Caco-2 (cell line): ENCODE measurements around the gene ASB8. TPM values are rescaled to one million over a fixed set of nuclear protein-coding genes. Genes with fewer than 3 reads are reported as not detected.

Source experiments
- BruUV-seq: library from RNA; stranded (reverse); fragments of 400-500 nt; replicated peaks from 2 replicates; lab custom pipeline; 2021; lab: Mats Ljungman, UMichigan
- CTCF ChIA-PET: fragments of 300-600 bp; sonication (Branson Sonifier 250); formaldehyde crosslinking; loops from one replicate; lab custom pipeline; 2022; ENCODE audit warnings: antibody characterized with exemption; lab: Charles Lee
- POLR2A ChIA-PET: fragments of 300-600 bp; sonication (Branson Sonifier 250); formaldehyde crosslinking; loops from one replicate; lab custom pipeline; 2022; ENCODE audit warnings: antibody characterized with exemption; lab: Charles Lee
- DNase-seq, 2 experiments: peaks; one replicate each; pipeline versions ENCODE4 v3.0.0 to v3.0.0-alpha.2; 2020 to 2022
- H3K27me3 ChIP-seq: replicated peaks from 2 replicates; pipeline ENCODE4 v1.6.0; 2011; ENCODE audit warnings: low read length; ENCODE audit not compliant: control insufficient read depth, insufficient read depth
- H3K36me3 ChIP-seq: 2 replicates; pipeline ENCODE4 v1.5.1; 2011; ENCODE audit warnings: low read length; ENCODE audit not compliant: control insufficient read depth, insufficient read depth
- H3K4me1 ChIP-seq: fragments of 250-450 bp; sonication (Bioruptor Pico); 2 replicates; pipeline ENCODE4 v1.5.1; 2020; ENCODE audit warnings: mild to moderate bottlenecking
- H3K4me3 ChIP-seq: 2 replicates; pipeline ENCODE4 v1.5.1; 2011; ENCODE audit warnings: low read depth, mild to moderate bottlenecking, control low read depth, low read length
- H3K9me3 ChIP-seq: fragments of 250-450 bp; sonication (Bioruptor Pico); 2 replicates; pipeline ENCODE4 v1.5.1; 2020; ENCODE audit warnings: mild to moderate bottlenecking, moderate library complexity
- H3K27ac Mint-ChIP-seq: one replicate; pipeline ENCODE4 v1.8.0; 2022; ENCODE audit warnings: mixed read lengths; ENCODE audit not compliant: unreplicated experiment
- H3K27me3 Mint-ChIP-seq: one replicate; pipeline ENCODE4 v1.8.0; 2022; ENCODE audit warnings: mixed read lengths; ENCODE audit not compliant: insufficient read depth, unreplicated experiment
- H3K36me3 Mint-ChIP-seq: one replicate; pipeline ENCODE4 v1.8.0; 2022; ENCODE audit warnings: mild to moderate bottlenecking, mixed read lengths; ENCODE audit not compliant: insufficient read depth, unreplicated experiment
- H3K4me1 Mint-ChIP-seq: one replicate; pipeline ENCODE4 v1.8.0; 2022; ENCODE audit warnings: low read depth, mixed read lengths; ENCODE audit not compliant: unreplicated experiment
- H3K4me3 Mint-ChIP-seq: one replicate; pipeline ENCODE4 v1.8.0; 2022; ENCODE audit warnings: mild to moderate bottlenecking, moderate library complexity, mixed read lengths; ENCODE audit not compliant: unreplicated experiment
- H3K9me3 Mint-ChIP-seq: one replicate; pipeline ENCODE4 v1.8.0; 2022; ENCODE audit warnings: mixed read lengths; ENCODE audit not compliant: unreplicated experiment
- intact Hi-C: fragments of 100-400 bp; cut with micrococcal nuclease; formaldehyde crosslinking; loops from one replicate; pipeline ENCODE4 v1.10.0; 2022; ENCODE audit not compliant: unreplicated experiment
- total RNA-seq: library from RNA; stranded (reverse); gene quantifications from 2 replicates; pipeline ENCODE4 v1.2.3, GENCODE V29; 2022
- TF ChIP-seq, protein P1 (sequence below), 2 experiments: fragments of 200-600 bp in 1 of 2; IDR thresholded peaks; 1 replicate in 1 of 2; 2 replicates in 1 of 2; pipeline versions ENCODE4 v1.5.1 to v1.8.0; 2011 to 2022; ENCODE audit warnings: antibody characterized with exemption in 1 of 2, control low read depth in 1 of 2, inconsistent platforms in 1 of 2, low read depth in 1 of 2, low read length in 1 of 2, mild to moderate bottlenecking in 1 of 2, moderate library complexity in 1 of 2; ENCODE audit not compliant: insufficient read depth in 1 of 2, severe bottlenecking in 1 of 2, unreplicated experiment in 1 of 2

Gene ASB8
- total RNA-seq, 1 experiment from 2014 or later, result 30.6 TPM

DNA sequence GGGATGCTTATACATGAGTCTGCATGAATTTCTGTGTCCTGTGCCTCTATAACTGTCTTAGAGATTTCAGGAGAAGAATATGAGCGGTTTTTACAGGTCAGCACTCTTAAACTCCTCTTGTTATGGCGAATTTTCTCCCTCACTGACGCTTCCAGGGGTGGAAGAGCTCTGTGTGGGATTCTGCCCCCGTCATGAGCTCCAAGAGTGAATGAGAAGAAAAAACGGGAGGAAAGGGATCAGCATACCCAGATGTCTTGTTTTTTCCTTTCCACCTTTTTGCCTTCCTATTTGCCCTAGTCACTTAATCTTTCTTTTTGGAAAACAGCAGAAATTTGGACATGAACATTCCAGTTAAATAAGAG, 37.5 kb downstream of the ASB8 start:
- Mint-ChIP-seq H3K27me3 (no peaks in the 10 kb centered on the region), H3K27ac (peak overlapping the region; percentile 70), H3K9me3 (no peaks in the 10 kb centered on the region), H3K36me3 (peaks cover 17% of the 10 kb centered on the region), H3K4me3 (peak overlapping the region; percentile 92), H3K4me1 (peaks cover 18% of the 10 kb centered on the region)
- peak overlapping the region; percentile 80 for H3K4me3 ChIP-seq
- intact Hi-C loops, result loop anchor here (1.0 kb wide), 2 partner anchors 14 to 37 kb away; partner anchors contain the start of genes ASB8 and SENP1
- peaks cover 20% of the 10 kb centered on the region for H3K4me1 ChIP-seq
- CTCF ChIA-PET, result interaction anchor here (1.7 to 2.2 kb wide), 4 partner anchors 9 to 38 kb away, joined by 6 to 13 read pairs (median 9); partner anchors contain the start of genes ASB8 and SENP1
- DNase-seq, result no peak
- TSS peak; percentile 47 for BruUV-seq
- TF ChIP-seq, protein P1, sequence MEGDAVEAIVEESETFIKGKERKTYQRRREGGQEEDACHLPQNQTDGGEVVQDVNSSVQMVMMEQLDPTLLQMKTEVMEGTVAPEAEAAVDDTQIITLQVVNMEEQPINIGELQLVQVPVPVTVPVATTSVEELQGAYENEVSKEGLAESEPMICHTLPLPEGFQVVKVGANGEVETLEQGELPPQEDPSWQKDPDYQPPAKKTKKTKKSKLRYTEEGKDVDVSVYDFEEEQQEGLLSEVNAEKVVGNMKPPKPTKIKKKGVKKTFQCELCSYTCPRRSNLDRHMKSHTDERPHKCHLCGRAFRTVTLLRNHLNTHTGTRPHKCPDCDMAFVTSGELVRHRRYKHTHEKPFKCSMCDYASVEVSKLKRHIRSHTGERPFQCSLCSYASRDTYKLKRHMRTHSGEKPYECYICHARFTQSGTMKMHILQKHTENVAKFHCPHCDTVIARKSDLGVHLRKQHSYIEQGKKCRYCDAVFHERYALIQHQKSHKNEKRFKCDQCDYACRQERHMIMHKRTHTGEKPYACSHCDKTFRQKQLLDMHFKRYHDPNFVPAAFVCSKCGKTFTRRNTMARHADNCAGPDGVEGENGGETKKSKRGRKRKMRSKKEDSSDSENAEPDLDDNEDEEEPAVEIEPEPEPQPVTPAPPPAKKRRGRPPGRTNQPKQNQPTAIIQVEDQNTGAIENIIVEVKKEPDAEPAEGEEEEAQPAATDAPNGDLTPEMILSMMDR (IDR thresholded peaks at IDR 0.05; ENCODE audit: insufficient read depth in 1 of 2, low read depth in 1 of 2, low read length in 1 of 2, severe bottlenecking in 1 of 2, unreplicated experiment in 1 of 2), result no peak
- H3K36me3 ChIP-seq, result no peaks in the 10 kb centered on the region; the same call in 1 of the 2 replicates
- POLR2A ChIA-PET, result interaction anchor here (0.6 to 2.6 kb wide), 5 partner anchors 13 to 404 kb away, joined by 3 to 12 read pairs (median 4); partner anchors contain the start of genes ASB8 and SENP1
- H3K27me3 ChIP-seq, result no peaks in the 10 kb centered on the region
- H3K9me3 ChIP-seq, result no peaks in the 10 kb centered on the region

DNA sequence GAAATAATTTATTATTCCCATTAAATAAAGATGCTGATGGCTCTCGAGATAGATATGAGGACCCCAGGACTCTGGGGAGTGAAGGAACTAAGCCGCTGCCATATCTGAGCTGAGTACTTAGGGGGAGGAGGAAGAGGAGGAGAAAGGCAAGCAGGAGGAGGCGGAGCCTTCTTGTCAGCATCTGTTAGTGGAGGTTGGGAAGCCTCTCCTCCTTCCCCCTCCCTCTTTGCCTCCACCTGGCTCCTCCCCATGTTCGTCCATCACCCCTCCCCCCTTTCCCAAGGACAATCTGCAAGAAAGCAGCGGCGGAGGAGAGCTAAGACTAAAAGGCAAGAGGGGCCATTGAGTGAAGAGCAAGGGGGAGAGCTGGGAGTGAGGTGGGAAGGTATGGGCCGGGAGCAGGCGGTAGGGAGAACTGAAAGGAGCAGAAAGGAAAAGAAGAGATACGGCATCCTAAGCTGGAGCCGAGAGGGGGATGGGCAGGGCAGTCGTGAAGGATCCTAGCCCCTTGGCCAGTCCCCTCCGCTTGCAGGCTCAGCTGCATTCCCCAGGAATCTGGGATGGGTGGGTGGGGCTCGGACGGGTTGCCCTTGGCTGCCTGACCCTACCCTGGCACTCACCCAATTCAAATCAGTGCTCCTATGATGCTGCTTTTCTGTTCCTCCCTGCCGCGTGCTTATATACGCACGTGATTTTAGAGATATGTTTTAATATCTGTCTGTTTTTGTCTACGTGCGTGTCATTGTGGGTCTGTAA, 38.1 kb downstream of the ASB8 start, which contains the start of gene PFKM:
PFKM (plus strand) TSS at position 287 of the 756 bp plus-strand sequence. CDS start 3,411 bp downstream, outside the sequence.
- Mint-ChIP-seq H3K9me3 (no peaks in the 10 kb centered on the region), H3K4me3 (peak within 1 kb of the TSS; percentile 92), H3K27ac (peak within 1 kb of the TSS; percentile 70), H3K4me1 (peaks cover 18% of the 10 kb centered on the region), H3K27me3 (no peaks in the 10 kb centered on the region), H3K36me3 (peaks cover 11% of the 10 kb centered on the region)
- POLR2A ChIA-PET, result interaction anchor here (0.6 to 2.6 kb wide), 6 partner anchors 12 to 489 kb away, joined by 3 to 12 read pairs (median 4); partner anchors contain the start of genes ASB8 and SENP1
- CTCF ChIA-PET, result interaction anchor here (0.5 to 2.2 kb wide), 7 partner anchors 9 to 1966 kb away, joined by 4 to 13 read pairs (median 6); partner anchors contain the start of genes ASB8, SENP1 and SMARCD1
- Histone ChIP-seq H3K36me3 (no peaks in the 10 kb centered on the region; the same call in 1 of the 2 replicates), H3K4me3 (peak within 1 kb of the TSS; percentile 80), H3K9me3 (no peaks in the 10 kb centered on the region), H3K27me3 (no peaks in the 10 kb centered on the region), H3K4me1 (peaks cover 20% of the 10 kb centered on the region)
- TF ChIP-seq, protein P1 (IDR thresholded peaks at IDR 0.05; ENCODE audit: insufficient read depth in 1 of 2, low read depth in 1 of 2, low read length in 1 of 2, severe bottlenecking in 1 of 2, unreplicated experiment in 1 of 2), result no peak
- peak; percentile 92 to 95 for DNase-seq
- intact Hi-C loops, result loop anchor here (1.0 kb wide), 2 partner anchors 13 to 38 kb away; partner anchors contain the start of genes ASB8 and SENP1
- BruUV-seq, result no TSS peak

DNA sequence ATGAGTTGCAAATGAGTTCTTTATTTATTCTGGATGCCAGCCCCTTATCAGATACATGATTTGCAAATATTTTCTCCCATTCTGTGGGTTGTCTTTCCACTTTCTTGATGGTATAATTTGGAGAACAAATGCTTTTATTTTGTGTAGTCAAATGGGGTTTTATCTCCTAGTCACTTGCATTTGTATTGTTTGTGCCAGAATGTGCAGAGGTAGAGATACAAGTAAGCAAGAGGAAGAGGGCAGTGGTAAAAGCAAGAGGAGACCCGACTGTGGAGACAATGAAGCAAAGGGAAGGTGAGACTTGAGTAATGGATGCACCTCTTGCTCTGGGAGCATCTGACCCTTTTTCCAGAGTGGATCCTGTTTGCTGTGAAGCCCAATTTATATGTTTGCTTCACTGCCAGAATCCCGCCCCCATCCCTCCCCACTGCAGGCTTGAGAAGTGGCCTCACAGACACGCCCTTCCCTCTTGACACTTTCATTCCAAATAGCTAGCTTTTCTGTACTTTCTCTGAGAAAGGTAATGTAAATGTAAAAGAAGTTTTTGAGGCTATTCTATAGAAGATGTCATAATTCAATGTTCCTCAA, 38.9 kb downstream of the ASB8 start:
- DNase-seq, result peak; percentile 28 to 61
- H3K27ac Mint-ChIP-seq, result peak overlapping the region; percentile 70
- BruUV-seq, result TSS peak; percentile 55
- H3K9me3 Mint-ChIP-seq, result no peaks in the 10 kb centered on the region
- peak overlapping the region; percentile 92 for H3K4me3 Mint-ChIP-seq
- H3K4me1 Mint-ChIP-seq, result peaks cover 18% of the 10 kb centered on the region
- peaks cover 10% of the 10 kb centered on the region for H3K36me3 Mint-ChIP-seq
- peak overlapping the region; percentile 80 for H3K4me3 ChIP-seq
- POLR2A ChIA-PET, result interaction anchor here (0.6 to 2.6 kb wide), 5 partner anchors 12 to 490 kb away, joined by 3 to 12 read pairs (median 5); partner anchors contain the start of genes ASB8, CCDC184 and SENP1
- H3K9me3 ChIP-seq, result no peaks in the 10 kb centered on the region
- H3K4me1 ChIP-seq, result peaks cover 20% of the 10 kb centered on the region
- H3K27me3 ChIP-seq, result no peaks in the 10 kb centered on the region
- CTCF ChIA-PET, result interaction anchor here (0.5 to 2.2 kb wide), 6 partner anchors 8 to 1966 kb away, joined by 4 to 13 read pairs (median 6); partner anchors contain the start of genes ASB8, SENP1 and SMARCD1
- intact Hi-C loops, result no loop called here
- H3K36me3 ChIP-seq, result no peaks in the 10 kb centered on the region
- H3K27me3 Mint-ChIP-seq, result no peaks in the 10 kb centered on the region
- TF ChIP-seq, protein P1 (IDR thresholded peaks at IDR 0.05; ENCODE audit: insufficient read depth in 1 of 2, low read depth in 1 of 2, low read length in 1 of 2, severe bottlenecking in 1 of 2, unreplicated experiment in 1 of 2), result no peak
